ENCODE data around the gene SWT1.

DNA sequence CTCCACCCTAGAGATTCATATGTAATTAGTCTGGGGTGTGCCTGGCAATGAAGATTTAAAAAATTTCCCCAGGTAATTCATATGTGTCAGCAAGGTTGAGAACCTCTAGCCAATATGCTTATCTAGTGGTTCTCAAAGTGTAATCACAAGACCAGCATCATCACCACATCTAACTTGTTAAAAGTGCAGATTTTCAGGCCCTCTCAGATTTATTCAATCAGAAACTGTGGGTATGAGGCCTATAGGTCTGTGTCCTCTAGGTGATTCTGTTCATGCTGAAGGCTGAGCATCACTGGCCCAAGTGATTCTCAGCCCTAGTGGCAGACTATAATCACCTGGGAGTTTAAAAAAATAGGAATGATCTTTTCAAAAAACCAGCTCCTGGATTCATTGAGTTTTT is 75.9 kb downstream of the SWT1 start:
- TF ChIP-seq, protein P1, sequence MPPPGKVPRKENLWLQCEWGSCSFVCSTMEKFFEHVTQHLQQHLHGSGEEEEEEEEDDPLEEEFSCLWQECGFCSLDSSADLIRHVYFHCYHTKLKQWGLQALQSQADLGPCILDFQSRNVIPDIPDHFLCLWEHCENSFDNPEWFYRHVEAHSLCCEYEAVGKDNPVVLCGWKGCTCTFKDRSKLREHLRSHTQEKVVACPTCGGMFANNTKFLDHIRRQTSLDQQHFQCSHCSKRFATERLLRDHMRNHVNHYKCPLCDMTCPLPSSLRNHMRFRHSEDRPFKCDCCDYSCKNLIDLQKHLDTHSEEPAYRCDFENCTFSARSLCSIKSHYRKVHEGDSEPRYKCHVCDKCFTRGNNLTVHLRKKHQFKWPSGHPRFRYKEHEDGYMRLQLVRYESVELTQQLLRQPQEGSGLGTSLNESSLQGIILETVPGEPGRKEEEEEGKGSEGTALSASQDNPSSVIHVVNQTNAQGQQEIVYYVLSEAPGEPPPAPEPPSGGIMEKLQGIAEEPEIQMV (CRISPR knock-in tag; IDR thresholded peaks at IDR 0.05; ENCODE audit: low read depth), result no peak
- TF ChIP-seq ARNT2 (CRISPR knock-in tag; IDR thresholded peaks at IDR 0.05; ENCODE audit: low read depth), result no peak

Data from HepG2 (cell line).